Neural cell (in vitro differentiated cells): ENCODE results near the gene PSEN1. TPM values are rescaled to one million over a fixed set of nuclear protein-coding genes. Genes with fewer than 3 reads are reported as not detected.

Source experiments
- H2AFZ ChIP-seq: fragments of 200-600, 300-800 bp; sonication (generic), shearing (Covaris generic); 2 replicates; pipeline ENCODE4 v1.6.0; 2014; ENCODE audit warnings: low read depth, mild to moderate bottlenecking, antibody characterized with exemption, low read length, moderate library complexity
- H3F3A ChIP-seq: fragments of 200-600 bp; shearing (Covaris generic); 2 replicates; pipeline ENCODE4 v1.6.1; 2016; ENCODE audit warnings: mild to moderate bottlenecking, moderate library complexity, mixed read lengths, antibody characterized with exemption, low read length; ENCODE audit not compliant: insufficient read depth, poor library complexity, severe bottlenecking
- H3K27ac ChIP-seq: fragments of 200-600, 300-800 bp; sonication (generic), shearing (Covaris generic); 2 replicates; pipeline ENCODE4 v1.5.1; 2014; ENCODE audit warnings: mild to moderate bottlenecking, low read length, moderate library complexity
- H3K27me3 ChIP-seq: fragments of 300-800, 200-600 bp; sonication (generic), shearing (Covaris generic); 2 replicates; pipeline ENCODE4 v1.6.0; 2014; ENCODE audit warnings: mild to moderate bottlenecking, low read depth, low read length, moderate library complexity; ENCODE audit not compliant: insufficient read depth
- H3K36me3 ChIP-seq: fragments of 300-800, 200-600 bp; sonication (generic), shearing (Covaris generic); 2 replicates; pipeline ENCODE4 v1.5.1; 2014; ENCODE audit warnings: mild to moderate bottlenecking, antibody characterized with exemption, low read length, moderate library complexity; ENCODE audit not compliant: insufficient read depth
- H3K4me2 ChIP-seq: fragments of 300-800, 200-600 bp; sonication (generic), shearing (Covaris generic); 2 replicates; pipeline ENCODE4 v1.6.0; 2014; ENCODE audit warnings: mild to moderate bottlenecking, low read length
- H3K4me3 ChIP-seq: fragments of 300-800, 200-600 bp; sonication (generic), shearing (Covaris generic); 2 replicates; pipeline ENCODE4 v1.5.1; 2014; ENCODE audit warnings: mild to moderate bottlenecking, low read length, moderate library complexity
- H3K79me2 ChIP-seq: fragments of 200-600 bp; shearing (Covaris generic); replicated peaks from 2 replicates; pipeline ENCODE4 v1.6.0; 2014; ENCODE audit warnings: mild to moderate bottlenecking, low read length, moderate library complexity; ENCODE audit not compliant: insufficient read depth
- H3K9ac ChIP-seq: fragments of 300-800, 200-600 bp; sonication (generic), shearing (Covaris generic); 2 replicates; pipeline ENCODE4 v1.6.1; 2016; ENCODE audit warnings: mild to moderate bottlenecking, low read length, mixed read lengths
- H3K9me2 ChIP-seq: fragments of 200-600 bp; shearing (Covaris generic); 2 replicates; pipeline ENCODE4 v1.6.1; 2016; ENCODE audit warnings: mild to moderate bottlenecking, low read length, mixed read lengths; ENCODE audit not compliant: insufficient read depth
- H3K9me3 ChIP-seq: fragments of 200-600, 300-800 bp; sonication (generic), shearing (Covaris generic); 2 replicates; pipeline ENCODE4 v1.6.1; 2016; ENCODE audit warnings: mild to moderate bottlenecking, mixed run types, low read length, moderate library complexity, mixed read lengths
- H4K20me1 ChIP-seq: fragments of 200-600 bp; shearing (Covaris generic); 2 replicates; pipeline ENCODE4 v1.6.1; 2016; ENCODE audit warnings: mild to moderate bottlenecking, mixed run types; ENCODE audit not compliant: insufficient read depth
- CTCF ChIP-seq: fragments of 450-650 bp; IDR thresholded peaks from 2 replicates; pipeline ENCODE4 v1.5.1; 2014; ENCODE audit warnings: antibody characterized with exemption, mild to moderate bottlenecking, moderate library complexity; ENCODE audit not compliant: poor library complexity, severe bottlenecking
- EP300 ChIP-seq: fragments of 450-650 bp; conservative IDR thresholded peaks from 2 replicates; pipeline ENCODE4 v1.6.1; 2014; ENCODE audit warnings: antibody characterized with exemption, mild to moderate bottlenecking, moderate library complexity; ENCODE audit not compliant: poor library complexity, severe bottlenecking
- EZH2 ChIP-seq: fragments of 200-600, 300-800 bp; shearing (Covaris generic), sonication (generic); IDR thresholded peaks from 2 replicates; pipeline ENCODE4 v1.6.1; 2014; ENCODE audit warnings: antibody characterized with exemption, low read length, borderline replicate concordance, mild to moderate bottlenecking; ENCODE audit not compliant: insufficient read depth, poor library complexity, severe bottlenecking
- MXI1 ChIP-seq: fragments of 450-650 bp; conservative IDR thresholded peaks from 2 replicates; pipeline ENCODE4 v1.6.1; 2014; ENCODE audit warnings: antibody characterized with exemption, mild to moderate bottlenecking; ENCODE audit not compliant: poor library complexity, severe bottlenecking
- POLR2AphosphoS5 ChIP-seq: IDR thresholded peaks from 2 replicates; pipeline ENCODE4 v1.6.1; 2012
- RAD21 ChIP-seq: fragments of 450-650 bp; conservative IDR thresholded peaks from 2 replicates; pipeline ENCODE4 v1.6.1; 2014; ENCODE audit warnings: antibody characterized with exemption, mild to moderate bottlenecking, moderate library complexity
- REST ChIP-seq: IDR thresholded peaks from 2 replicates; pipeline ENCODE4 v1.6.1; 2012; ENCODE audit warnings: borderline replicate concordance
- SMC3 ChIP-seq: fragments of 450-650 bp; conservative IDR thresholded peaks from 2 replicates; pipeline ENCODE4 v1.6.1; 2014; ENCODE audit warnings: antibody characterized with exemption, mild to moderate bottlenecking, moderate library complexity; ENCODE audit not compliant: poor library complexity
- TAF1 ChIP-seq: IDR thresholded peaks from 2 replicates; pipeline ENCODE4 v1.6.1; 2012; ENCODE audit warnings: low read depth
- polyA plus RNA-seq: library from polyadenylated mRNA; depleted of rRNA; stranded (reverse); fragments of >200 nt; gene quantifications from 2 replicates; pipeline ENCODE4 v1.2.3, GENCODE V29; 2014

The PSEN1 gene
- polyA plus RNA-seq, 1 donor from 2014 or later, result 40.3 TPM

GRCh38 chr14:73269729-73270531, 133.6 kb downstream of the PSEN1 start:
- no peaks in the 10 kb centered on the region for H3K79me2 ChIP-seq
- H3K4me2 ChIP-seq, result no peak overlapping the region
- H3K4me3 ChIP-seq, result no peak overlapping the region
- H3K27ac ChIP-seq, result no peak overlapping the region
- no peak overlapping the region for H2AFZ ChIP-seq
- H4K20me1 ChIP-seq, result no peaks in the 10 kb centered on the region
- TF ChIP-seq MXI1, result no peak
- no peak for TF ChIP-seq TAF1
- TF ChIP-seq REST, result no peak
- no peak for TF ChIP-seq RAD21
- TF ChIP-seq SMC3, result no peak
- TF ChIP-seq CTCF, result no peak
- no peak for TF ChIP-seq EP300
- no peaks in the 10 kb centered on the region for H3F3A ChIP-seq
- no peaks in the 10 kb centered on the region for H3K9me2 ChIP-seq
- H3K27me3 ChIP-seq, result no peaks in the 10 kb centered on the region
- no peaks in the 10 kb centered on the region for H3K9me3 ChIP-seq
- H3K9ac ChIP-seq, result no peak overlapping the region
- no peaks in the 10 kb centered on the region for H3K36me3 ChIP-seq

- Histone ChIP-seq H3K9me2 (no peaks in the 10 kb centered on the region), H3K36me3 (no peaks in the 10 kb centered on the region), H3K4me3 (no peak overlapping the region), H3K4me2 (no peak overlapping the region), H2AFZ (no peak overlapping the region), H3K9me3 (no peaks in the 10 kb centered on the region), H3K27me3 (no peaks in the 10 kb centered on the region), H4K20me1 (no peaks in the 10 kb centered on the region), H3F3A (no peaks in the 10 kb centered on the region), H3K79me2 (no peaks in the 10 kb centered on the region), H3K27ac (no peak overlapping the region), H3K9ac (no peak overlapping the region)
- TF ChIP-seq SMC3 (no peak), EZH2 (no peak), EP300 (no peak), TAF1 (no peak), MXI1 (no peak), CTCF (no peak), POLR2AphosphoS5 (no peak), REST (no peak), RAD21 (no peak)
Measured at GRCh38 chr14:73272393-73272792, 136.1 kb downstream of the PSEN1 start.
